Esophagus (tissue), 2 donors: Measurements from ENCODE around the gene EIF4A3. TPM values are rescaled to one million over a fixed set of nuclear protein-coding genes. Genes with fewer than 3 reads are reported as not detected.

Experiments
- H3K27ac ChIP-seq, 2 donors: one replicate each; pipeline ENCODE4 v1.5.1; 2013; ENCODE audit warnings: low read depth in 2 of 2, mild to moderate bottlenecking in 2 of 2, inconsistent platforms in 1 of 2, low read length in 1 of 2, moderate library complexity in 1 of 2
- H3K27me3 ChIP-seq, 2 donors: one replicate each; pipeline ENCODE4 v1.6.1; 2013; ENCODE audit warnings: low read length in 2 of 2, control low read depth in 1 of 2, mild to moderate bottlenecking in 1 of 2; ENCODE audit not compliant: insufficient read depth in 2 of 2, control insufficient read depth in 1 of 2
- H3K36me3 ChIP-seq, 2 donors: one replicate each; pipeline ENCODE4 v1.6.1; 2013; ENCODE audit warnings: low read length in 1 of 2; ENCODE audit not compliant: control insufficient read depth in 2 of 2, insufficient read depth in 2 of 2
- H3K4me1 ChIP-seq, 2 donors: one replicate each; pipeline ENCODE4 v1.6.1; 2013; ENCODE audit warnings: low read length in 1 of 2; ENCODE audit not compliant: control insufficient read depth in 2 of 2, insufficient read depth in 2 of 2
- H3K4me3 ChIP-seq, 2 donors: one replicate each; pipeline ENCODE4 v1.5.1; 2013; ENCODE audit warnings: low read length in 2 of 2, mild to moderate bottlenecking in 2 of 2, low read depth in 1 of 2, moderate library complexity in 1 of 2
- H3K9me3 ChIP-seq, 2 donors: one replicate each; pipeline ENCODE4 v1.6.1; 2013; ENCODE audit warnings: mild to moderate bottlenecking in 2 of 2, low read depth in 1 of 2, low read length in 1 of 2, moderate library complexity in 1 of 2; ENCODE audit not compliant: control insufficient read depth in 2 of 2, insufficient read depth in 1 of 2
- WGBS, 2 donors: extraction: QIAGEN DNeasy Blood & Tissue Kit; methylation state at CpG; one replicate each; pipeline ENCODE4 v1.1.7; 2013; 5-methylcytosine and 5-hydroxymethylcytosine counted together
- polyA plus RNA-seq, 2 donors: library from polyadenylated mRNA; stranded (reverse); fragments of 200-250 nt; gene quantifications; one replicate each; pipeline ENCODE4 v1.2.3, GENCODE V29; 2013
- donor health status: healthy with polysubstance abuse.
- donor health status: Bipolar disorder and iron deficiency.

EIF4A3 gene
- 100 to 1,000 TPM in 1 of 2 donors, 10 to 100 TPM in 1; 40.5 to 102 TPM for polyA plus RNA-seq

DNA sequence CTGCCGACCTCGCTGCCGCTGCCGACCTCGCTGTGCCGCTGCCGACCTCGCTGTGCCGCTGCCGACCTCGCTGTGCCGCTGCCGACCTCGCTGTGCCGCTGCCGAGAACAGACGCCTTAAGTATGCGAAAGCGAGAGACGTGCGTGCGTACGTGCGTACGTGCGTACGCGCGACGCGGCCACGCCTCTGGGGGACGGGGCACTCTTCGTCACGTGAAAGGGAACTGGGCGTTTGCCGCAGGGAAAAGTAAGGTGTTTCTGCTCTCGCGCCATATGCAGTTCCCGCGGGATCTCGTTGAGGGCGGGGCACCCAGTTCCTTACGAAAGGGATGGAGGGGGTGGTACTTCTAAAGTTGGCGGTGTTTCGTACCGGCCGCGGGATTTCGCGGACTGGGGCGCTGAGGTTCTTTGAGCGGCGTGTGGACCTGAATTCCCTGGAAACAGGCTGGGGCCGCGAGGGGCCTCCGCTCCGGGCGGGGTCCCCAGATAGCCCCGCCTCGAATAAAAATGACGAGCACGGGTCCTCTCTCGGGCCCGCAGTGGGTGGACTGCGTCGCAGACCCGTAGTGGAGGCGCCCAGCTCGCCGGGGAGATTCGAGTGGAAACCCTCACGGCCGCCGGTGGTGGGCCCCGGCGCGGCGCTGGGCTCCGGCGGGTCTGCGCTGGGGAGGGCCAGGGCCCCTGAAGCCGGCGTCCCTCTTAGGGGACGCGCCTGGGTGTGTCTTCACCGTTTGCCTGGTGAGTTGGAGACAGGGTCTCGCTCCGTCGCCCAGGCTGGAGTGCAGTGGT lies at the start of gene EIF4A3:
TSS of gene EIF4A3 (minus strand) at position 94 of the 788 bp plus-strand sequence. CDS start 167 bp downstream, outside the sequence.
- Histone ChIP-seq H3K27me3 (no peaks in the 10 kb centered on the region), H3K9me3 (no peaks in the 10 kb centered on the region), H3K36me3 (peaks cover 5 to 7% of the 10 kb centered on the region in 2 donors), H3K4me3 (peak within 1 kb of the TSS; percentile 86 to 99), H3K27ac (peak within 1 kb of the TSS; percentile 92 to 95), H3K4me1 (peaks cover 2 to 6% of the 10 kb centered on the region in 2 donors)
- WGBS, 2 donors = 0% methylated on average over 89 to 90 of the region's 90 CpGs

DNA sequence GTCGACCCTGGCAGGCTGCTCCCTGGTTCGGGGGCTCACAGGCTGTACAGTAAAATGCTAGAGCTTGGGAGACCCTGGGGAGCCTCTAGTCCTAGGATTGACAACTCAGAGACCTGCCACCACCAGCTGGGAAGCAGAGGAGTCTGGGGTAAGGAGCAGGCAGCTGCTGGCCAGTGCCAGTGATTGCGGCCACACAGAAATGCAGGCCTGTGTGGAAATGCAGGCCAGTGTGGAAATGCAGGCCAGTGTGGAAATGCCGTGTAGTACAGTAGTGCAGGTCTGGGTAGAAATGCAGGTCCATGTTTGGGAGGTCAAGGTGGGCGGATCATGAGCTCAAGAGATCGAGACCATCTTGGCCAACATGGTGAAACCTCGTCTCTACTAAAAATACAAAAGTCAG lies 49.7 kb upstream of the EIF4A3 start:
- H3K4me1 ChIP-seq = peaks cover 0 to 2% of the 10 kb centered on the region in 2 donors
- H3K36me3 ChIP-seq = peaks cover 0 to 13% of the 10 kb centered on the region in 2 donors
- peak overlapping the region in 1 of 2 donors; percentile 6 for H3K27ac ChIP-seq
- no peaks in the 10 kb centered on the region for H3K9me3 ChIP-seq
- 92 to 94% methylated on average over 7 of the region's 7 CpGs for WGBS, 2 donors
- H3K27me3 ChIP-seq = no peaks in the 10 kb centered on the region
- no peak overlapping the region for H3K4me3 ChIP-seq

DNA sequence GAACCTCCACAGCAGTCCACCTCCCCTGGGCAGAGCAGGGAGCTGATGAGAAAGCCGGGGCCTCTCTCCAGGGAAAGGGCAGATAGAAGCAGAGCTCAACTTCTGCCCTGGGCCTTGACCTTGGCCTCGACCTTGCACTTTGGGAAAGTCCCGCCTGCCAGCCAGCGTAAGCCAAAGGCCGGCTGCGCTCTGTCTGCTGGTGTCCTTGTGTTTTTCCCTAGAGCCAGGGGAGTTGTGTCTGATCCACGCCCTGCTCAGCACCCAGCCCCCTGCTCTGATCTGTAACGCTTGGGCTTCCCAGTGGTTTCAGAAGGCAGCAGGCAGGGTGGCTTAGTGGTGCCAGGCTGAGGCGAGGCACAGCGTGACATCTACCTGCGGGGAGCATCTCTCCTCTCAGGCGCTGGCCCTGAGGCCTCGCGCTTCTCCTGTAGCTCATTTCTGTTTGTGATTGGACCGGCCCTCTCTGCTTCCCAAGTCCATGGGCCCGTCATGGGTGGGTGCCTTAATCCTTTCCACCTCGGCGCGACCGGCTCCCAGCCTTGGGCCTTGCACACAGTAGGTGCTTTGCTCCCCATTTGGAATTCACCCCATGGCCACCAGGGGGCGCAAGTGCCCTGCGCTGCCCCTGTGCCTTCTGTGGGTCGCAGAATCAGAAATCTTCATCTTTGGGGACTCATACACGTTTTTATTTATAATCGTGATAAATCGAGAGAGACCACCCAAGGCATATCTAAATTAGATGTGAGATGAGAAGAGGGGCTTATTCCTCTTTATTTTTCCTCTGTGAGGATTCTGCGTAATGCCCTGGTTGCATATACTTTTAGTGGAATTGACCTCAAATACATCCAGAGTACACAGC lies 49.0 kb upstream of the EIF4A3 start:
- peaks cover 0 to 9% of the 10 kb centered on the region in 2 donors for H3K4me1 ChIP-seq
- no peaks in the 10 kb centered on the region for H3K27me3 ChIP-seq
- H3K27ac ChIP-seq = no peak overlapping the region
- H3K9me3 ChIP-seq = no peaks in the 10 kb centered on the region
- 65 to 66% methylated on average over 27 of the region's 27 CpGs for WGBS, 2 donors
- peaks cover 0 to 10% of the 10 kb centered on the region in 2 donors for H3K36me3 ChIP-seq
- H3K4me3 ChIP-seq = no peak overlapping the region

DNA sequence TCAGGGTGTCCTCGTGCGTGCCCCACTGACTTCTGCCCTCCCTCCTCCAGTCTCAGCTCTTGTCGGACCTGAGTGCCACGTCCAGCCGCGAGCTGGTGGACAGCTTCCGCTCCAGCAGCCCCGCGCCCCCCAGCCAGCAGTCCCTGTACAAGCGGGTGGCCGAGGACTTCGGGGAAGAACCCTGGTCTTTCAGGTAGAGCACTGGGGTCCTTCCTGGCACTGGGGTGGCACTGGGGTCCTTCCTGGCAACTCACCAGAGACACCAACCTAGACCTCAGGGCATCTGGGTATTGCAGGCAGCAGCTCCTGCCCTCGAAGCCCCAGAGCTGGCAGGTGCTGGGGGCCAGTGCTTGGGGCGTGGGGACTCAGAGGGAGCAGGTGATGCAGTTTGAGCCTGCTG lies 48.2 kb upstream of the EIF4A3 start:
- H3K27me3 ChIP-seq = no peaks in the 10 kb centered on the region
- H3K9me3 ChIP-seq = no peaks in the 10 kb centered on the region
- peaks cover 0 to 13% of the 10 kb centered on the region in 2 donors for H3K36me3 ChIP-seq
- no peak overlapping the region for H3K4me3 ChIP-seq
- WGBS, 2 donors = 84 to 88% methylated on average over 14 of the region's 14 CpGs
- H3K27ac ChIP-seq = no peak overlapping the region
- H3K4me1 ChIP-seq = peaks cover 0 to 9% of the 10 kb centered on the region in 2 donors

DNA sequence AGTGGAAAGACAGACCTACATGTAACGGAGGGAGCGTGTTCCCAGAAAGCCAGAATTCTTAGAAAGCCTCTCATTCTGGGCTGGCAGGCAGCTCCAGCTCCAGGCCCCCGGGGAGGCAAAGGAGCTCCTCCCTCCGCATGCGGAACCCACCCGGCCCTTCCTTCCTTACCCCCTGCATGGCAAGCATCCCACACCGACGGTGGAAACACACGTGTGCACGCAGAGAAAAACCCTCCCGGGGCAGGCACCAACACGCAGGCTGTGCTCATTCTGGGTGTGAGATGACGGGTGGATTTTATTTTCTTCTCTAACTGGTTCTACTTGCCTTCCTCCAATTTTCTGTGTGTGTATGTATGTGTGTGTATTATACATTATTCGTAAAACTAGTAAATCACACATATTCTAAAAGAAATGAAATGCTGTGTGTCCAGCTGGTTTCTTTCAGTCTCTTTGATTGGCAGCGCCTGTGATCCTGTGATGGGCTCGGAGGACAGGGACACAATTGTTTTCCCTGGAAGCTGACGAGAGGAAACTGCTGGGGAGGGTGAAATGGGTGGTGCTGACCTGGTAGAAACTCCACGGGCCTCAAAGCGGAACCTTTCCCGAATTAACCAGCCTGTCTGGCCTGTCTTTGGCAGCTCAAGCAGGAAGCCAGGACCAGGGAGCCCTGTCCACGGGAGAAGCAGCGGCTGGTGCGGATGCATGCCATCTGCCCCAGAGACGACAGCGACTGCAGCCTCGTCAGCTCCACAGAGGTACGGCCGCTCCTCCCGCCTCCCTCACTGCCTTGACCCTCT lies 45.1 kb upstream of the EIF4A3 start:
- H3K27ac ChIP-seq = peak overlapping the region; percentile 85 to 98
- no peaks in the 10 kb centered on the region for H3K9me3 ChIP-seq
- H3K4me1 ChIP-seq = peaks cover 0 to 22% of the 10 kb centered on the region in 2 donors
- H3K4me3 ChIP-seq = peak overlapping the region in 1 of 2 donors; percentile 32
- peaks cover 0 to 16% of the 10 kb centered on the region in 2 donors for H3K36me3 ChIP-seq
- 25 to 38% methylated on average over 29 of the region's 29 CpGs for WGBS, 2 donors
- H3K27me3 ChIP-seq = no peaks in the 10 kb centered on the region

DNA sequence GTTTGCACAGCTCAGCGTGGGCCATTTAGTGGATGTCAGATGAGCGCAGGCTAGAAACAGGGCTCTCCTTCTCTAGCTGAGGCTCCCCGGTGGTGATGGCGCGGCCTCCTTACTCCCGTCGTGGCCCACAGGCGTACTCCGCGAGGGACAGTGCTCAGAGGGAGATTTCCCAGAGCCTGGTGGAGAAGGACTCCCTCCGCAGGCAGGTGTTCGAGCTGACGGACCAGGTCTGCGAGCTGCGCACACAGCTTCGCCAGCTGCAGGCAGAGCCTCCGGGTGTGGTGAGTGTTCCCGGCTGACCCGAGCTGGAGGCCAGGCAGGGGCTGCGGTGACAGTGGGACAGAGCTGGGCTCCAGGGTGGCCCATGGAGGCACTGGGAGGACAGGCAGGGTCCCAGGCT lies 44.3 kb upstream of the EIF4A3 start:
- Histone ChIP-seq H3K36me3 (peaks cover 0 to 16% of the 10 kb centered on the region in 2 donors), H3K27me3 (no peaks in the 10 kb centered on the region), H3K4me1 (peaks cover 0 to 23% of the 10 kb centered on the region in 2 donors), H3K9me3 (no peaks in the 10 kb centered on the region), H3K4me3 (no peak overlapping the region), H3K27ac (peak overlapping the region; percentile 85 to 98)
- WGBS, 2 donors = 80 to 86% methylated on average over 20 of the region's 20 CpGs

DNA sequence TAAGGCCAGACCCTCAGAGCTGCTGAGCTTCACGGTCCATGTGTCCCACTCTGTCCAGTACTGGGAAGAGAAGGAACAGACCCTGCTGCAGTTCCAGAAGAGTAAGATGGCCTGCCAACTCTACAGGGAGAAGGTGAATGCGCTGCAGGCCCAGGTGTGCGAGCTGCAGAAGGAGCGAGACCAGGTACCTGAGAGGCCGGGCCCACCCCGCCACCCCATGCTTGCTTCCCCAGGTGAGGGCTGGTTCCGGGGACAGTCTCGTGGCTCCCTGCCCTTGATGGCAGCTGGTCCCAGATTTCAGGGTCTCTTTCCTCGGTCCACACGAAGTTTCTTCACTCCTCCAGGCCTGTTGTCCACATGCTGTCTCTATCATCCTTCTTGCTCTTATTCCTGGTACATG lies 43.8 kb upstream of the EIF4A3 start:
- Histone ChIP-seq H3K4me3 (no peak overlapping the region), H3K27ac (peak overlapping the region in 1 of 2 donors; percentile 98), H3K36me3 (peaks cover 0 to 13% of the 10 kb centered on the region in 2 donors), H3K4me1 (peaks cover 0 to 23% of the 10 kb centered on the region in 2 donors), H3K27me3 (no peaks in the 10 kb centered on the region), H3K9me3 (no peaks in the 10 kb centered on the region)
- WGBS, 2 donors = 95 to 96% methylated on average over 10 of the region's 10 CpGs

DNA sequence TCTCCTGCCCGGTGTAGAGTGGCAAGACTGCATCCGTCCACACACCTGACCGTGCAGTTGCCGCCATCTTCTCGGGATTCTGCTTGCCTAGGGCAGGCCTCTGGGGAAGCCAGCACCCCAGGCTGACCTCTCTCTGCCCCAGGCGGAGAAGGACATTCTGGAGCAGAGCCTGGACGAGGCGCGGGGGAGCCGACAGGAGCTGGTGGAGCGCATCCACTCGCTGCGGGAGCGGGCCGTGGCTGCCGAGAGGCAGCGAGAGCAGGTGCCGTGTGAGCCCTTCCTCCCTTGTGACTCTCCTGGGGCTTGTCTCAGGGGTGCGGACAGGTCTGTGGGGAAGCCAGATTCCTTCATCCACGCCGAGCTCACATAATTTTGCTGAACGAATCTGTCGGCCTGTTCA lies 42.7 kb upstream of the EIF4A3 start:
- H3K9me3 ChIP-seq = no peaks in the 10 kb centered on the region
- peaks cover 0 to 23% of the 10 kb centered on the region in 2 donors for H3K4me1 ChIP-seq
- H3K4me3 ChIP-seq = no peak overlapping the region
- WGBS, 2 donors = 93 to 94% methylated on average over 23 of the region's 23 CpGs
- H3K27me3 ChIP-seq = no peaks in the 10 kb centered on the region
- H3K27ac ChIP-seq = no peak overlapping the region
- peaks cover 0 to 9% of the 10 kb centered on the region in 2 donors for H3K36me3 ChIP-seq

DNA sequence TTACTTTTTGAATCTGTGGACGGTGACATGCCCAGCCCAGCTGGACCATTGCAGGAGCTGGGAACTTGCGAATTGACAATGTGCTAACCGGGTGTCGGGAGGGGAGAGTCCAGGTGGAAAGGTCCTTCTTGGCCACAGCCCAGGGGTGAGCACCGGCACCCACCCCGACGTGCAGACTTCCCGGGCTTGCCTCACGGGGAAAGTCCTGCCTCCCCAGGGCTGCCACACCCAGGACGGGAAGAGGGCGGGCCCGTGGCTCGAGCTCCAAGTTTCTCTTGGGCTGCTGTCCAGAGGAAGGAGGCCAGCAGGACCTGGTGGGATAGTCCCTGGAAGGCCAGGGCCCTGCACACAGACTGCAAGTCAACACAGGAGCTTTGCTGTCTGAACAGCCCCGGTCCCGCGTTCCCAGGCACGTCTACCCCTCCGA lies 40.6 kb upstream of the EIF4A3 start:
- peaks cover 0 to 11% of the 10 kb centered on the region in 2 donors for H3K36me3 ChIP-seq
- 28 to 29% methylated on average over 18 of the region's 18 CpGs for WGBS, 2 donors
- H3K27me3 ChIP-seq = no peaks in the 10 kb centered on the region
- no peaks in the 10 kb centered on the region for H3K9me3 ChIP-seq
- peaks cover 0 to 23% of the 10 kb centered on the region in 2 donors for H3K4me1 ChIP-seq
- peak overlapping the region in 1 of 2 donors; percentile 24 for H3K4me3 ChIP-seq
- peak overlapping the region; percentile 71 to 88 for H3K27ac ChIP-seq
